Psoas muscle (tissue), 8 donors: ENCODE data around the gene HDX. TPM values are rescaled to one million over a fixed set of nuclear protein-coding genes. Genes with fewer than 3 reads are reported as not detected.
A peak's percentile ranks its signal among the peaks of the same experiment; 100 is the strongest.

Source experiments
- ATAC-seq, 4 donors: fragments of 200-7000 bp; cut with Tn5 transposase; one replicate each; pipeline ENCODE4 v1.9.1; 2020; ENCODE audit warnings: moderate library complexity in 3 of 4, mild to moderate bottlenecking in 2 of 4
- DNase-seq, 2 donors: peaks; one replicate each; pipeline ENCODE4 v3.0.0-alpha.2; 2020
- H3K27ac ChIP-seq: fragments of 200-600 bp; one replicate; pipeline ENCODE4 v1.8.0; 2022
- H3K27me3 ChIP-seq, 3 donors: fragments of 200-600 bp in 1 of 3; one replicate each; pipeline versions ENCODE4 v1.6.1 to v1.8.0; 2013 to 2022; ENCODE audit warnings: low read length in 2 of 3, mild to moderate bottlenecking in 2 of 3, moderate library complexity in 1 of 3; ENCODE audit not compliant: insufficient read depth in 3 of 3
- H3K36me3 ChIP-seq, 2 donors: fragments of 200-600 bp in 1 of 2; one replicate each; pipeline versions ENCODE4 v1.6.1 to v1.8.0; 2013 to 2022; ENCODE audit warnings: low read depth in 1 of 2, mild to moderate bottlenecking in 1 of 2, moderate library complexity in 1 of 2; ENCODE audit not compliant: insufficient read depth in 1 of 2
- H3K4me1 ChIP-seq: fragments of 200-600 bp; one replicate; pipeline ENCODE4 v1.8.0; 2022
- H3K4me3 ChIP-seq: fragments of 200-600 bp; one replicate; pipeline ENCODE4 v1.8.0; 2022; ENCODE audit warnings: mild to moderate bottlenecking
- H3K9me3 ChIP-seq: fragments of 200-600 bp; one replicate; pipeline ENCODE4 v1.8.0; 2022
- CTCF ChIP-seq: fragments of 200-600 bp; IDR thresholded peaks from one replicate; pipeline ENCODE4 v1.8.0; 2022; ENCODE audit warnings: antibody characterized with exemption
- WGBS, 3 donors: extraction: QIAGEN DNeasy Blood & Tissue Kit; methylation state at CpG; one replicate each; pipeline versions ENCODE4 v1.1.6 to v1.1.7; 2013; 5-methylcytosine and 5-hydroxymethylcytosine counted together
- intact Hi-C, 2 donors: fragments of 100-400 bp; cut with DNase I; formaldehyde crosslinking; loops; one replicate each; pipeline versions ENCODE4 v1.11.0 to v1.14.2; 2022
- polyA plus RNA-seq, 3 donors: library from polyadenylated mRNA; stranded (reverse); fragments of 200-250 nt; gene quantifications; one replicate each; pipeline ENCODE4 v1.2.3, GENCODE V29; 2013
- total RNA-seq, 4 donors: library from RNA; stranded (reverse); fragmentation: NEBNext Ultra II Directional in 2 of 4; extraction: Animal tissue kit (Norgen Biotek cat#: 25700) in 2 of 4; gene quantifications; one replicate each; pipeline versions ENCODE4 v1.2.1 to v1.2.4, GENCODE V29; 2021 to 2023
- donor health status: healthy with polysubstance abuse.
- donor health status: DM: no; HTN: no; CAD: no; lungs with moderate emphysema.
- donor health status: Bipolar disorder and iron deficiency.
- donor health status: healthy.
- donor health status: DM: yes; HTN: yes; CAD: no.
- donor health status: DM: no; HTN: no; CAD: no.
- donor health status: DM: no; HTN: no; CAD: no.
- donor health status: DM: yes; HTN: yes; CAD: no.

Gene HDX
- total and polyA plus RNA-seq, 7 donors, result 0.11 to 1.7 (median 0.46) TPM

- ATAC-seq (no peak), DNase-seq (no peak)
- Histone ChIP-seq H3K9me3 (no peaks in the 10 kb centered on the region), H3K36me3 (no peaks in the 10 kb centered on the region), H3K27ac (no peak overlapping the region), H3K4me1 (no peaks in the 10 kb centered on the region), H3K27me3 (no peaks in the 10 kb centered on the region), H3K4me3 (no peak overlapping the region)
- intact Hi-C loops, result no loop called here
- TF ChIP-seq CTCF, result no peak
- 26 to 92% (median 56%) methylated on average over 1 of the region's 1 CpG for WGBS, 3 donors
Observed at GRCh38 chrX:84340968-84341367, 161.3 kb downstream of the HDX start.

GRCh38 chrX:84339507-84340364, 162.5 kb downstream of the HDX start:
- DNase-seq (no peak), ATAC-seq (no peak)
- no peaks in the 10 kb centered on the region for H3K4me1 ChIP-seq
- H3K36me3 ChIP-seq, result no peaks in the 10 kb centered on the region
- H3K4me3 ChIP-seq, result no peak overlapping the region
- no peaks in the 10 kb centered on the region for H3K27me3 ChIP-seq
- H3K27ac ChIP-seq, result no peak overlapping the region
- no peaks in the 10 kb centered on the region for H3K9me3 ChIP-seq
- TF ChIP-seq CTCF, result peak; percentile 55
- intact Hi-C loops, result no loop called here
- WGBS, 3 donors, result 19 to 39% (median 27%) methylated on average over 4 of the region's 4 CpGs

GRCh38 chrX:84336646-84337045, 165.6 kb downstream of the HDX start:
- Histone ChIP-seq H3K27ac (no peak overlapping the region), H3K27me3 (no peaks in the 10 kb centered on the region), H3K36me3 (no peaks in the 10 kb centered on the region), H3K4me1 (no peaks in the 10 kb centered on the region), H3K4me3 (no peak overlapping the region), H3K9me3 (no peaks in the 10 kb centered on the region)
- ATAC-seq (no peak), DNase-seq (no peak)
- TF ChIP-seq CTCF, result no peak
- intact Hi-C loops, result no loop called here
- 29 to 67% (median 46%) methylated on average over 3 of the region's 3 CpGs for WGBS, 3 donors

- Histone ChIP-seq H3K36me3 (no peaks in the 10 kb centered on the region), H3K4me1 (no peaks in the 10 kb centered on the region), H3K9me3 (no peaks in the 10 kb centered on the region), H3K4me3 (no peak overlapping the region), H3K27ac (no peak overlapping the region), H3K27me3 (no peaks in the 10 kb centered on the region)
- WGBS, 3 donors, result 21 to 42% (median 38%) methylated on average over 1 of the region's 1 CpG
- intact Hi-C loops, result no loop called here
- DNase-seq (no peak), ATAC-seq (no peak)
- no peak for TF ChIP-seq CTCF
Observed at GRCh38 chrX:84335121-84335520, 167.1 kb downstream of the HDX start.
